ENCODE measurements around the gene SHROOM3.

SHROOM3 gene

DNA sequence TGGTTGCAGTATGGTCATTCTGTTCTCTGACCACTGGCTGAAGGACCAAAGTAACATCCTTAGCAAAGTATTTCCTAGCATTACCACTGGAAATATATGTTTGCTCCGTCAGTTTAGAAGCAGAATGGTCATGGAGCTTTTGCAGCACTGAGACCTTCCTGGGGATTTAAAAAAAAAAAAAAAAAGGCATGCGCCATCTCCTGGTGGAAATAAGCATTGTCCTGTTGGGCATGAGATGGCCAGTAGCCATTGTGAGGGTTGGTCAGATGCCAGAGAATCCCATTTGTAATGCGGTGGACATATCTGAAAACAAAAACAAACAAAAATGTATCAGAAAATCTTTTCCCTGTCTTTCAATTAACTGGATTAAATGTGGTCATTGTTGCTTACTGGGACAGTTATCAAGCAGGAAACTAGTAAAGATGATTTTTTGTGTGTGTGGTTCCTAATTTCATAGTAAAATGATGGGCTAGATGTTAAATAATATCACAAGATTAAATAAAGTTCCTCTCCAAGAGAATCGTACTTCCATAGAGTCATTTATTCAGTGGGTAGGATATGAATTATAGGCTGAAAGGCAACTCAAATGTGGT is 323.4 kb downstream of the SHROOM3 start:
- in situ Hi-C loops (cut with MboI; ENCODE audit: low sequenced_read_pairs, unreplicated experiment) = no loop called here
- peak; percentile 31 for TF ChIP-seq CTCF (IDR thresholded peaks at IDR 0.05; ENCODE audit: borderline replicate concordance, control extremely low read depth, extremely low read depth, insufficient read depth, missing control alignments)
- DNase-seq (ENCODE audit: low spot score) = no peak

DNA sequence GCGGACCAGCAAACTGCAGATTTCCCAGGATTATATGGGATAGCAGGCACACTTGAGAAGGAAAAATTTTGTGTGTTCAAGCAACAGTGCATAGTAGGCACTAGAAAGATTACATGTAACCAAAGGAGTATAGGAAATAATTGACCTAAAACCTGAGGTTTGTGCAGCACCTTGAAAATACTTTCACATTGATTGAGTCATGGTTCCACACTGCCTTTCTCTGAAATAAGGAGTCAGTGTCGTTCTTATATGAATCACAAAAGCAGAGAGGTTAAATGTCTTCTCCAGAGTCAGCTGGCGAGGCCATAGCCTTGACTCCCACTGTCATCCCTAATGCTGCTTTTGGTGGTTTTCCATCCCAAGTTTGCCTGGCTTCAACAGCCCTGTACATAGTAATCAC is 324.0 kb downstream of the SHROOM3 start:
- in situ Hi-C loops (cut with MboI; ENCODE audit: low sequenced_read_pairs, unreplicated experiment) = no loop called here
- no peak for DNase-seq (ENCODE audit: low spot score)
- no peak for TF ChIP-seq CTCF (IDR thresholded peaks at IDR 0.05; ENCODE audit: borderline replicate concordance, control extremely low read depth, extremely low read depth, insufficient read depth, missing control alignments)

GRCh38 chr4:76760193-76760592 is 325.2 kb downstream of the SHROOM3 start:
- no peak for DNase-seq (ENCODE audit: low spot score)
- in situ Hi-C loops (cut with MboI; ENCODE audit: low sequenced_read_pairs, unreplicated experiment) = no loop called here
- no peak for TF ChIP-seq CTCF (IDR thresholded peaks at IDR 0.05; ENCODE audit: borderline replicate concordance, control extremely low read depth, extremely low read depth, insufficient read depth, missing control alignments)

- no peak for TF ChIP-seq CTCF (IDR thresholded peaks at IDR 0.05; ENCODE audit: borderline replicate concordance, control extremely low read depth, extremely low read depth, insufficient read depth, missing control alignments)
- DNase-seq (ENCODE audit: low spot score) = no peak
- in situ Hi-C loops (cut with MboI; ENCODE audit: low sequenced_read_pairs, unreplicated experiment) = no loop called here
Observed at GRCh38 chr4:76762137-76763130, 327.4 kb downstream of the SHROOM3 start.

DNA sequence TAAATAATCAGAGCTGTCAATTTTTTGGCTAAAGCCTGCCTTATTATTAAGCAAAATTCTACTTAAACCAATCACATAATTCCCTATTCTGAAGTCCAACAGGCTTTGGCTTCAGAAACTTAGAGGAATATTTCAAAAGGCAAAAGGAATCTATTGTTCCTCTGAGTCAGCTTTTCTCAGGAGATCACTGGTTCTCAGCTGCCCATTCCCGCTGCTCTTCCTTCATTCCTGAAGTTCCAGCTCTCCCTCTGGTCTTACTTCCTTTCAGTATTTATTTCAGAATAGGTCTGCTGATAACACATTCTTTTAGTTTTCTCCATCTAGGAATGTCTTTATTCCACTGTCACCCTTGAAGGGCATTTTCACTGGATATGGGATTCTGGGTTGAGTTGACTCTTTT is 329.2 kb downstream of the SHROOM3 start:
- DNase-seq (ENCODE audit: low spot score) = no peak
- in situ Hi-C loops (cut with MboI; ENCODE audit: low sequenced_read_pairs, unreplicated experiment) = no loop called here
- TF ChIP-seq CTCF (IDR thresholded peaks at IDR 0.05; ENCODE audit: borderline replicate concordance, control extremely low read depth, extremely low read depth, insufficient read depth, missing control alignments) = no peak

GRCh38 chr4:76765473-76766183 is 330.6 kb downstream of the SHROOM3 start:
- DNase-seq (ENCODE audit: low spot score) = peak; percentile 39
- TF ChIP-seq CTCF (IDR thresholded peaks at IDR 0.05; ENCODE audit: borderline replicate concordance, control extremely low read depth, extremely low read depth, insufficient read depth, missing control alignments) = no peak
- in situ Hi-C loops (cut with MboI; ENCODE audit: low sequenced_read_pairs, unreplicated experiment) = no loop called here

Measured in GM13976 (cell line).